NOMO-1 treated with DMSO at 0.1 percent for 48 hours (cell line): ENCODE measurements around the gene MLIP.

ENCODE experiments used
- DNase-seq: peaks from one replicate; lab custom pipeline; 2025; ENCODE audit not compliant: unreplicated experiment; lab: John Stamatoyannopoulos, UW

Gene MLIP

GRCh38 chr6:54273214-54273820 is 162.1 kb downstream of the MLIP start:
- no peak for DNase-seq

- DNase-seq: no peak
Measured at GRCh38 chr6:54274383-54274782, 163.1 kb downstream of the MLIP start.

DNA sequence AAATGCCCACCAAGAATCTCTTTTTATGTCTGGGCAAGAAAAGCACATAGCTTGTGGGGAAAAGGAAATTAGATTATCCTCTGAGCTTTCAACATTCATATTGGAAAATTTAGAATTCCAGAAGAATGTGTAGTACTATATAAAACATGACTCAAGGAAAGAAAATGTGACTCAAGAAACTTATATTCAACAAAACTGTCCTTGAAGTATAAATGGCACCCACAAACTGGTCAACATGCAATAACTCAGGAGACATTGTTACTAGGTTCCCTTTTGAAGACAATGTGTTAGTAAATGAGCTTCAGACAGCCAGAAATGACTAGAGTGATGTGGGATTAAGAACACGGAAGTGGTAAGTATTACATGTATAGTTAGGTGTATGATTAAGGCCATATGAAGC is 170.9 kb downstream of the MLIP start:
- no peak for DNase-seq

DNA sequence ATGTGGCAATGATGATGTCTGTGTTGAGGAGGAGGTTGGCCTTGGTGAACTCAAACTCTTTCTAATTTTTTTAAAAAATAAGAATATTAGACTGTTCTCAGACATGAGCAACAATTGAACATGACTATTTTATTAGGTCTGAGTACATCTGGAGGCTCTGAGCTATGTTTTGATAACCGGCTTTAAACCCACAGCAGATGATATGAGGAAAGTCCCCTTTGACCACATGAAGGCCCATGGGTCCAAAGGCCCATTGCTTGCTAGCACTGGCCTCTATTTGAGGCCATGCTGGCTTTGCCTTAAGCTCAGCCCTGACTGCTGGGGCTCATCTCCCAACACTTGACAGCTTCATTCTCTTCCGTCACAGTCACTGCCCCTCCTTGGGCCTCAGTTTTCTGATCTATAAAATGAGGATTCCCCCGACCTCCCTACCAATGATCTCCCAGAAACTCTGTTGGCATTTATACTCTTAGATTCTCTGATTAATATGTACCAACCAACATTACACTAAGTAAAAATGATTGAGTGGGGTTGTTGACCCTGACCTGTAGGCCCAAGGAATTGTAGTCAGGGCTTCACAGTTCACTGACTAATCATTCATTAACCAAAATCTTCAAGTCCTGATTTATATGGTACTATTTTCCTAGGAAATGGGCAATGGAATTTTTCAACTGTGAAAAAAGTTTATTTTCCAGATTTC is 173.1 kb downstream of the MLIP start:
- no peak for DNase-seq

DNA sequence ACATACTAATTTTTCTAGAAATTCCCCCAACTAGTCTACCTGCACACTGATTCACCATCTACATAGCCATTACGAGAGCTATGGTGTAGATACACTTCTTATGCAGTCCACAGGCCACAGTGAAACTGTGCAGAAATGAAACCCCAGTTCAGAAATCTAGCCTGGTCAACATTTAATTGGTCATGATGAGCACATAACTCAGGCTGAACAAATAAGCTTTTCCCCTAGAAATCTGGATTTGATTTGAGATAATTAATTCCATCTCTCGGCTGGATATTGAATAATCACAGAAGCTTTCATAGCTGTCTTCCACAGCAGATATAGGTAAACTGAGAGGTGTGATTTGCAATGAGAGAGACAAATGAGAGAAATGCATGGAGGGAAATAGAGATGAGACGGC is 174.4 kb downstream of the MLIP start:
- no peak for DNase-seq

DNA sequence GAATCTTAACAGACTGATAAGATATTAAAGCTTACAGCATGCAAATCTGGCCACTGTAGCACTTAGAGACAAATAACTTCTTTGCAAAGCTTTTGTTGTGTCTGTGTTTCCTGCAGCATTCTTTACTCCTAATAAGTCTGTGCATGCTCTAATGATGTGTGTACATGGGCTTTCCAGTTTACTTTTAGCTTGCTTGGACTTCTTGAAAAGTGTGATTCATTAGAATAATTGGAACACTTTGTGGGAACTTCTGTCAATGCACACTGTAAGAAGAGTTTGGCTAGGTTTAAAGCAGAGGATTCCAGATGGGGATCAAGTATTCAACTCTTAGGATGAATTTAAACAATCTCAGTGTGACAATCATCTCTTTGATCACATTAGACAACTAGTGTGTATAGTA is 174.9 kb downstream of the MLIP start:
- DNase-seq: no peak

GRCh38 chr6:54288474-54288873 is 177.2 kb downstream of the MLIP start:
- no peak for DNase-seq

DNA sequence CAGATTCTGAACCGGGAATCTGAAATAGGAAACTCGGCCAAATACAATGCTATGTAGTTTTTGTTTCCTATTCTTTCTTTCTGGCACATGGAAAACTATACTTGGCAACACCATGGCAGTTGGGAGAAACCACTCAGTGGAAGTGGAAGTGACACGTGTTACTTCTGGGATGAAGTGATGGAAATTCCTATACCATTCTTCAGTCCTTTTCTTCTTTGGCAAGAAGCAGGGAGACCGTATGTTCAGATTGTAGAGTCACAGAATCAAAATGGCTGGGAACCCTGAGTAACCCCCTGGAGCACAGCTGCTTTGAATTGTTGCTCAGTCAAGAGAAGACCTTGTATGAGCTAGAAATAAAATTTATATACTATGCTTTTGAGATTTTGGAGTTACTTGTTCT is 178.2 kb downstream of the MLIP start:
- no peak for DNase-seq

DNA sequence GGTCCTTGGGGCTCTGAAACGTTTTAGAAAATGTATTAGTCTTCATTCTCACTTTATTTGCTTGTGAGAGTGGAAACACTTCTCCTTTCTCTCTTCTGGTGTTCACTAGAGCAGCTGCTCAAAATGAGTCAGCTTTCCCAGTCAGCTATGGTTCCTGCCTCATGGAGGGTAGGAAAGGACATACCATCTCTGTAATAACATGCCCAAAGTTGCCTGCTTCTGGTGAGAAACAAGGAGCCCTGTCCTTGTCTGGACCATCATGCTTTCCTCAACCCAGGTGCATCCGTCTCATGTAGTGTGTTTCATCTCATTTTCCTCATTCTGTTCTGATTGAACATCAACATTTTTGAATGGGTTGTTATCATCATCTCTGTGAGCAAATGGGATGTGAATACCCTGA is 179.9 kb downstream of the MLIP start:
- DNase-seq: peak; percentile 81

GRCh38 chr6:54291738-54292137 is 180.5 kb downstream of the MLIP start:
- DNase-seq: peak; percentile 71

GRCh38 chr6:54294965-54295532 is 183.8 kb downstream of the MLIP start:
- DNase-seq: no peak

GRCh38 chr6:54299542-54300269 is 188.5 kb downstream of the MLIP start:
- no peak for DNase-seq

- no peak for DNase-seq
Measured at GRCh38 chr6:54301770-54302169, 190.5 kb downstream of the MLIP start.

GRCh38 chr6:54307439-54307910 is 196.2 kb downstream of the MLIP start:
- DNase-seq: no peak

DNA sequence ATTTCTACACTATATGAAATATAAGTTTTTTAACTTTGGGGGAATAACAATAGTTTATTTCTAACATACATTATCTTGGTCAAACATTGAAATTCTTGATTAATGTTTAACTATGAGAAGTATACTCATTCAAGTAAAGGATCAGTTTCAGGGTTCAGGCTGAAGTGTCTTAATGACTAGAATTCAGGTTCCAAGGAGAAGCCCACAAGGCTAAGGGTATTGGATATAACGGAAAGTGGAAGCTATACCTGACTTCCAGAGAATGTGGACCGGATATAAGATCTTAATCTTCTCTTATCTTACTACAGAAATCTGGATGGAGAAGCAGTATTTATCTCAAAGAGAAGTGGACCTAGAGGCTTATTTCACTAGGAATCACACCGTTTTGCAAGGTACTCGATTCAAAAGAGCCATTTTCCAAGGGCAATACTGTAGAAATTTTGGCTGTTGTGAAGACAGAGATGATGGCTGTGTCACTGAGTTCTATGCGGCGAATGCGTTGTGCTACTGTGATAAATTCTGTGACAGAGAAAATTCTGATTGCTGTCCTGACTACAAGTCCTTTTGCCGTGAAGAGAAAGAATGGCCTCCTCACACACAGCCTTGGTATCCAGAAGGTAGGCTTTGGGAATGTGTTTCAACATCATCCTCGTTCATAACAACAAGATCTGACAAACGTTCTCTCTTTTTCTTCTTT is 197.2 kb downstream of the MLIP start, which contains the start of gene TINAG:
Gene TINAG, plus strand, starts transcription at position 153 of the 697 bp plus-strand sequence. Its CDS starts 110 bp downstream, at position 263.
- no peak for DNase-seq

- DNase-seq: no peak
Measured at GRCh38 chr6:54308986-54309315, 197.7 kb downstream of the MLIP start.

GRCh38 chr6:54310377-54311152 is 199.3 kb downstream of the MLIP start:
- no peak for DNase-seq

- no peak for DNase-seq
Measured at GRCh38 chr6:54315656-54316055, 204.4 kb downstream of the MLIP start.
